Measurements from ENCODE around the gene STARD8. TPM values are rescaled to one million over a fixed set of nuclear protein-coding genes. Genes with fewer than 3 reads are reported as not detected.

The STARD8 gene
- total RNA-seq, 1 donor from 2014 or later = 9.3 TPM

- Histone ChIP-seq H3K4me3 (no peak overlapping the region), H3K36me3 (peaks cover 29% of the 10 kb centered on the region), H3K27me3 (ENCODE audit: low read depth) (no peaks in the 10 kb centered on the region), H3K9me3 (replicated peaks) (no peaks in the 10 kb centered on the region), H3K4me1 (no peaks in the 10 kb centered on the region), H3K27ac (replicated peaks) (no peak overlapping the region)
- no peak for DNase-seq
- intact Hi-C loops (cut with micrococcal nuclease) = no loop called here
- no peak for TF ChIP-seq CTCF (IDR thresholded peaks at IDR 0.05; ENCODE audit: borderline replicate concordance)
These were observed 78.4 kb downstream of the STARD8 start for GRCh38 chrX:68725756-68726365.

- H3K36me3 ChIP-seq = peaks cover 25% of the 10 kb centered on the region
- intact Hi-C loops (cut with micrococcal nuclease) = no loop called here
- no peaks in the 10 kb centered on the region for H3K27me3 ChIP-seq (ENCODE audit: low read depth)
- no peaks in the 10 kb centered on the region for H3K9me3 ChIP-seq (replicated peaks)
- H3K4me3 ChIP-seq = no peak overlapping the region
- DNase-seq = no peak
- H3K27ac ChIP-seq (replicated peaks) = no peak overlapping the region
- H3K4me1 ChIP-seq = no peaks in the 10 kb centered on the region
- TF ChIP-seq CTCF (IDR thresholded peaks at IDR 0.05; ENCODE audit: borderline replicate concordance) = no peak
These were observed 78.9 kb downstream of the STARD8 start for GRCh38 chrX:68726366-68726765.

GRCh38 chrX:68727696-68728095, 80.2 kb downstream of the STARD8 start:
- Histone ChIP-seq H3K4me3 (no peak overlapping the region), H3K27ac (replicated peaks) (no peak overlapping the region), H3K27me3 (ENCODE audit: low read depth) (no peaks in the 10 kb centered on the region), H3K36me3 (peaks cover 12% of the 10 kb centered on the region), H3K4me1 (no peaks in the 10 kb centered on the region), H3K9me3 (replicated peaks) (no peaks in the 10 kb centered on the region)
- intact Hi-C loops (cut with micrococcal nuclease) = no loop called here
- TF ChIP-seq CTCF (IDR thresholded peaks at IDR 0.05; ENCODE audit: borderline replicate concordance) = no peak
- no peak for DNase-seq

- no peak for DNase-seq
- TF ChIP-seq CTCF (IDR thresholded peaks at IDR 0.05; ENCODE audit: borderline replicate concordance) = no peak
- Histone ChIP-seq H3K27ac (replicated peaks) (no peak overlapping the region), H3K36me3 (peaks cover 10% of the 10 kb centered on the region), H3K4me1 (no peaks in the 10 kb centered on the region), H3K9me3 (replicated peaks) (no peaks in the 10 kb centered on the region), H3K27me3 (ENCODE audit: low read depth) (no peaks in the 10 kb centered on the region), H3K4me3 (no peak overlapping the region)
- intact Hi-C loops (cut with micrococcal nuclease) = no loop called here
These were observed 80.7 kb downstream of the STARD8 start for GRCh38 chrX:68728186-68728585.

- Histone ChIP-seq H3K27ac (replicated peaks) (no peak overlapping the region), H3K9me3 (replicated peaks) (no peaks in the 10 kb centered on the region), H3K4me1 (no peaks in the 10 kb centered on the region), H3K4me3 (no peak overlapping the region), H3K36me3 (no peaks in the 10 kb centered on the region), H3K27me3 (ENCODE audit: low read depth) (no peaks in the 10 kb centered on the region)
- TF ChIP-seq CTCF (IDR thresholded peaks at IDR 0.05; ENCODE audit: borderline replicate concordance) = no peak
- intact Hi-C loops (cut with micrococcal nuclease) = loop anchor here (5.0 kb wide), 1 partner anchor 76 kb away; no protein-coding TSS in a partner anchor
- DNase-seq = no peak
These were observed 83.8 kb downstream of the STARD8 start for GRCh38 chrX:68731254-68731653.
